Type B pancreatic cell (in vitro differentiated cells): Measurements from ENCODE around the gene BPNT1. TPM values are rescaled to one million over a fixed set of nuclear protein-coding genes. Genes with fewer than 3 reads are reported as not detected.
"Not testable (repeated sequence)": the region's sequence is repeated elsewhere in the genome, so short reads cannot be mapped to it uniquely, and the experiment has no call there.

Experiments used
- DNase-seq: peaks from one replicate; pipeline ENCODE4 v3.0.0; 2021; ENCODE audit warnings: mixed read lengths; ENCODE audit not compliant: unreplicated experiment; ENCODE audit errors: extremely low spot score
- H3K27ac Mint-ChIP-seq: 2 replicates; pipeline ENCODE4 v1.8.0; 2021; ENCODE audit warnings: mild to moderate bottlenecking, mixed read lengths
- H3K27me3 Mint-ChIP-seq: 2 replicates; pipeline ENCODE4 v1.8.0; 2021; ENCODE audit warnings: mixed read lengths
- H3K36me3 Mint-ChIP-seq: 2 replicates; pipeline ENCODE4 v1.8.0; 2021; ENCODE audit warnings: mixed read lengths
- H3K4me1 Mint-ChIP-seq: one replicate; pipeline ENCODE4 v1.8.0; 2021; ENCODE audit warnings: mixed read lengths; ENCODE audit not compliant: unreplicated experiment
- H3K4me3 Mint-ChIP-seq: 2 replicates; pipeline ENCODE4 v1.8.0; 2021; ENCODE audit warnings: mild to moderate bottlenecking, mixed read lengths
- H3K9me3 Mint-ChIP-seq: 2 replicates; pipeline ENCODE4 v1.8.0; 2021; ENCODE audit warnings: mixed read lengths
- total RNA-seq: library from RNA; stranded (reverse); gene quantifications from 2 replicates; pipeline ENCODE4 v1.2.1, GENCODE V29; 2021; ENCODE audit warnings: low replicate concordance
- TF ChIP-seq, protein P1 (sequence below): fragments of 200-600 bp; sonication (generic); conservative IDR thresholded peaks from 2 replicates; pipeline ENCODE4 v1.5.0; 2021; ENCODE audit warnings: antibody characterized with exemption, mild to moderate bottlenecking

The BPNT1 gene
- total RNA-seq, 1 donor from 2014 or later = 22.2 TPM

DNA sequence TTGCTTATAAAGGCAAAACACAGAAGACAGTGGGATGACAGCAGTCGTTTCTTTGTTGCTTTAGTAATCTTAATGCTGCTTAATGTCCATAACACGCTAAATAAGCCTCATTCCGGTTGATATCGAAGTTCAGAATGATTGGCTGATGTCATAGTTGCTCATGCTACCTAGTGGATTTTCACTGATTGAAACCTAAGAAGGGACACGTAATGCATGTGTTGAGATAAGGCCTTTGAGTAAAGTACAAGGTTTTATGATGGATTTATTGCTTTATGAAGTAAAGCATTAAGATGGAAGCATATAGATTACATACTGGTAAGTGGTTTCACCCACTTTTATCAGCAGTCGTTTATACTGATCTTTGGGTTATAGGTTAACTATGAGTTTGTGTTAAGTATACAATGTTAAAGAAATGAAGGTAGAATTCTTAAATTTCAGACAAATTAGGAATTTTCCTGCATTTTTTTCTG is 29.5 kb upstream of the BPNT1 start:
- Mint-ChIP-seq H3K27ac (peak overlapping the region; percentile 75), H3K4me3 (peak overlapping the region; percentile 75), H3K27me3 (no peaks in the 10 kb centered on the region), H3K9me3 (no peaks in the 10 kb centered on the region), H3K36me3 (peaks cover 10% of the 10 kb centered on the region), H3K4me1 (no peaks in the 10 kb centered on the region)
- TF ChIP-seq, protein P1, sequence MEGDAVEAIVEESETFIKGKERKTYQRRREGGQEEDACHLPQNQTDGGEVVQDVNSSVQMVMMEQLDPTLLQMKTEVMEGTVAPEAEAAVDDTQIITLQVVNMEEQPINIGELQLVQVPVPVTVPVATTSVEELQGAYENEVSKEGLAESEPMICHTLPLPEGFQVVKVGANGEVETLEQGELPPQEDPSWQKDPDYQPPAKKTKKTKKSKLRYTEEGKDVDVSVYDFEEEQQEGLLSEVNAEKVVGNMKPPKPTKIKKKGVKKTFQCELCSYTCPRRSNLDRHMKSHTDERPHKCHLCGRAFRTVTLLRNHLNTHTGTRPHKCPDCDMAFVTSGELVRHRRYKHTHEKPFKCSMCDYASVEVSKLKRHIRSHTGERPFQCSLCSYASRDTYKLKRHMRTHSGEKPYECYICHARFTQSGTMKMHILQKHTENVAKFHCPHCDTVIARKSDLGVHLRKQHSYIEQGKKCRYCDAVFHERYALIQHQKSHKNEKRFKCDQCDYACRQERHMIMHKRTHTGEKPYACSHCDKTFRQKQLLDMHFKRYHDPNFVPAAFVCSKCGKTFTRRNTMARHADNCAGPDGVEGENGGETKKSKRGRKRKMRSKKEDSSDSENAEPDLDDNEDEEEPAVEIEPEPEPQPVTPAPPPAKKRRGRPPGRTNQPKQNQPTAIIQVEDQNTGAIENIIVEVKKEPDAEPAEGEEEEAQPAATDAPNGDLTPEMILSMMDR = no peak
- DNase-seq = no peak

DNA sequence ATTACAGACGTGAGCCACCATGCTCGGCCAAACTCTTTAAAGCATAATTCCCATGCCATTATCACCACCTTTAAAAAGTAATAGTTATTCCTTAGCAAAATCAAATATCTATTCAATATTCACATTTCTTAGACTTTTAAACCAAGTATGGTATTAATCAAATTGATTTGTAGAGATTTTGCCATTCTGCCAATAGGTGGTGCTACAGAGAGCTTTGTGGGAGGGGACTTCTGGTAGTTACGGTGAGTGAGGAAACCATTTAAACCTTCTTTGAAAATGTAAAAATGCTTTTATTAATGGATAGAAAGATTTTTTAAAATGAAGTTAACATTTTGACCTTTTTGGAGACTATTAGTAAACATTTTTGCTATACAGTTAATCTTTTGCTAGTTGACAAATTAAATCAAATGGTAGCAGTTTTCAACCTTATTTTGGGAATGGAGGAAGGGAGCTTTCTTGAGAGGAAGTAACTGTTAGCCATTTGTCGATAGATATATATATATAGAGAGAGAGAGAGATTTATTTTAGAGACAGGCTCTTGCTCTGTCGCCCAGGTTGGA is 23.6 kb upstream of the BPNT1 start:
- H3K9me3 Mint-ChIP-seq = no peaks in the 10 kb centered on the region

DNA sequence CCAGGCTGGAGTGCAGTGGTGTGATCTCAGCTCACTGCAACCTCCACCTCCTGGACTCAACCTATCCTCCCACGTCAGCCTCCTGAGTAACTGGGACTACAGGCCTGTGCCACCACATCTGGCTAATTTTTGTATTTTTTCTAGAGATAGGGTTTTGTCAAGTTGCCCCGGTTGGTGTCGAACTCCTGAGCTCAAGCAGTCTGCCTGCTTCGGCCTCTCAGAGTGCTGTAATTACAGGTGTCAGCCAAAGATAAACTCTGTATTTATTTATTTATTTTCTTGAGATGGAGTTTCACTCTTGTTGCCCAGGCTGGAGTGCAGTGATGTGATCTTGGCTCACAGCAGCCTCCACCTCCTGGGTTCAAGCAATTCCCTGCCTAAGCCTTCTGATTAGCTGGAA is 23.0 kb upstream of the BPNT1 start:
- peaks cover 13% of the 10 kb centered on the region for H3K36me3 Mint-ChIP-seq
- H3K27ac Mint-ChIP-seq, H3K9me3 Mint-ChIP-seq, H3K4me1 Mint-ChIP-seq, H3K4me3 Mint-ChIP-seq, DNase-seq, H3K27me3 Mint-ChIP-seq: not testable (repeated sequence)

More for the DNA sequence above, 23.6 kb upstream of the BPNT1 start:
- Mint-ChIP-seq H3K27ac (no peak overlapping the region), H3K4me3 (no peak overlapping the region), H3K4me1 (no peaks in the 10 kb centered on the region), H3K36me3 (peaks cover 13% of the 10 kb centered on the region), H3K27me3 (no peaks in the 10 kb centered on the region)
- TF ChIP-seq, protein P1 = peak; percentile 74
- no peak for DNase-seq

DNA sequence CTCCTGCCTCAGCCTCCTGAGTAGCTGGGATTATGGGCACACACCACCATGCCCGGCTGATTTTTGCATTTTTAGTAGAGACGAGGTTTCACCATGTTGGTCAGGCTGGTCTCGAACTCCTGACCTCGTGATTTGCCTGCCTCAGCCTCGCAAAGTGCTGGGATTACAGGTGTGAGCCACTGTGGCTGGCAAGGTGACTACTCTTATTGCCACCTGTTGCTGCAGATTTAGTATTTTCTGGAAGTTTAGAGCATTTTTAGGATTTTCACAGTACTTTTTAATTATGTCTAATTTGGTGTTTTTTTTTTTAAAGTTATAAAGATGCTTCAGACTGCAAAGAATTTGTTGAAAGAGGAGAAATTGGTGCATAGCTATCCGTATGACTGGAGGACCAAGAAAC is 20.9 kb upstream of the BPNT1 start:
- H3K4me3 Mint-ChIP-seq, H3K9me3 Mint-ChIP-seq, H3K27ac Mint-ChIP-seq, H3K4me1 Mint-ChIP-seq, H3K27me3 Mint-ChIP-seq, DNase-seq: not testable (repeated sequence)
- peaks cover 22% of the 10 kb centered on the region for H3K36me3 Mint-ChIP-seq

DNA sequence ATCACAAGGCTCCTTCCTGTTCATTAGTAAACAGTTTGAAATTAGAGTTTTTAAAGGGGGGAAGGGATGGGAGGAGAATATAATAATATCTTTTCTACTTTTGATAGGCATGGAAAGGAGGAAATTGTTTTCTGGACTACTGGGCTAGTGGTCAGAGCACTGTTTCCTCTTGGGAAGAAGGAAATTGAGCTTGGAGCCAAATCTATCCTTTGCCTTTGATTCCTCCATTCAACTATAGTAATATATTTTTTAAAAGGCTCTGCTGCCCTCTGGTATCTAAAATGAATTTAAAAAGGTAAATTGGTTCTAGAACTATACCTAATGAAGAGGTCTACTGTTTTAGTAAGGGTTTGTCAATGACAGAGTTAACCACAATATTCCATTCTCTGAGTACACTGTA is 10.2 kb upstream of the BPNT1 start:
- DNase-seq = no peak
- Mint-ChIP-seq H3K27ac (no peak overlapping the region), H3K27me3 (no peaks in the 10 kb centered on the region), H3K4me1 (peaks cover 7% of the 10 kb centered on the region), H3K9me3 (no peaks in the 10 kb centered on the region), H3K4me3 (no peak overlapping the region), H3K36me3 (peaks cover 18% of the 10 kb centered on the region)
- TF ChIP-seq, protein P1 = no peak

DNA sequence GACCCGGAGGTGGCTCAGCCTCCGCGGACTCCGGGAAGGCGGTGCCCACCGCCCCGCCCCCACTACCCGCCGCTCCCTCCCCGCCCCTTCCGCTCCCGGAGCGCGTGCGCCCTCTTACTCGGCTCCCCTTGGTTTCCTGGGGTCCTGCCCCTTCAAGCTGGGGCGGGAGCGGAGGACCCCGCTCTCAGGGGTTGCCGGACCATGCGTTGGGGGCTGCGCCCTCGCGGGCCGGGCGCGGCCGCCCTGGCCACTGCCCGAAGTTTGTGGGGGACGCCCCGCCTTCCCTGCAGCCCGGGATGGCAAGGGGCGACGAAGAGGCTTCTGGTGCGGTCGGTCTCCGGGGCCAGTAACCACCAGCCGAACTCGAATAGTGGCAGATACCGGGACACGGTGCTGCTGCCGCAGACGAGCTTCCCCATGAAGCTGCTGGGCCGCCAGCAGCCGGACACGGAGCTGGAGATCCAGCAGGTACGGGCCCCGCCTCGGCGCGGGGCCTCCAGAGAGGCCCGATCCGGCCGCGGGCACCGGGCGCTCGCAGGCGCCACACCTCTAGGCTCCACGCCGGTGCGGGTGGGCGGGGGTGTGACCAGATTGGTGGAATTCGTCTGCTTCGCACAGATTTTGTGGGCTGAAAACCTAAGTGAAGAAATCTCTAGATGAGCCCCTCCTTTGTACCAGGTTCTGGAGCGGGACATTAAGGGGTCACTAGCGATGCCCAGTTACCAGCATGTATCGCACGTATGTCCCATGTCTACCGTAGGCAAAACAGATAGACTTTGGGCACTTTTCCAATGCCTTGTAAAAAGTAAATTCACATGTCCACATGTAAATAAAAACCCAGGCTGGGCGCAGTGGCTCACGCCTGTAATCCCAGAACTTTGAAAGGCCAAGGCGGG is 4.7 kb upstream of the BPNT1 start, which contains the start of gene IARS2:
IARS2 (plus strand) TSS at position 117 of the 896 bp plus-strand sequence; CDS start at position 202, 85 bp downstream.
- DNase-seq = peak; percentile 88
- TF ChIP-seq, protein P1 = no peak
- peak within 1 kb of the TSS; percentile 8 for H3K27ac Mint-ChIP-seq
- H3K4me1 Mint-ChIP-seq = peaks cover 13% of the 10 kb centered on the region
- H3K9me3 Mint-ChIP-seq = no peaks in the 10 kb centered on the region
- peaks cover 13% of the 10 kb centered on the region for H3K36me3 Mint-ChIP-seq
- no peaks in the 10 kb centered on the region for H3K27me3 Mint-ChIP-seq
- H3K4me3 Mint-ChIP-seq = peak within 1 kb of the TSS; percentile 87
